HepG2 (cell line): ENCODE data around the gene GNG3. TPM values are rescaled to one million over a fixed set of nuclear protein-coding genes. Genes with fewer than 3 reads are reported as not detected.

Experiments
- FOXO1 ChIP-seq: sonication (generic); formaldehyde crosslinking; IDR thresholded peaks from 2 replicates; pipeline ENCODE4 v1.4.0; 2020; ENCODE audit warnings: missing genetic modification reagents
- GTF2F1 ChIP-seq: fragments of 150-350 bp; IDR thresholded peaks from 2 replicates; pipeline ENCODE4 v1.6.1; 2014; ENCODE audit warnings: low read length
- HNF1B ChIP-seq: sonication (generic); formaldehyde crosslinking; IDR thresholded peaks from 2 replicates; pipeline ENCODE4 v1.5.1; 2020; ENCODE audit warnings: mild to moderate bottlenecking, moderate library complexity, missing genetic modification reagents
- HNRNPUL1 ChIP-seq: fragments of 200-400 bp; formaldehyde crosslinking; IDR thresholded peaks from 2 replicates; pipeline ENCODE4 v1.6.1; 2017; ENCODE audit warnings: low read depth, mild to moderate bottlenecking, low read length, moderate library complexity
- IRX3 ChIP-seq: sonication (generic); formaldehyde crosslinking; IDR thresholded peaks from 2 replicates; pipeline ENCODE4 v1.8.1; 2023; ENCODE audit warnings: mild to moderate bottlenecking, low read depth, missing genetic modification reagents, borderline replicate concordance
- MTF1 ChIP-seq: sonication (generic); formaldehyde crosslinking; IDR thresholded peaks from 2 replicates; pipeline ENCODE4 v1.5.0; 2020; ENCODE audit warnings: missing genetic modification reagents
- MYPOP ChIP-seq: sonication (generic); formaldehyde crosslinking; IDR thresholded peaks from 2 replicates; pipeline ENCODE4 v1.8.1; 2023; ENCODE audit warnings: mild to moderate bottlenecking, moderate library complexity, missing genetic modification reagents
- NFATC3 ChIP-seq: sonication (generic); formaldehyde crosslinking; IDR thresholded peaks from 2 replicates; pipeline ENCODE4 v1.5.1; 2020; ENCODE audit warnings: mild to moderate bottlenecking, missing genetic modification reagents
- NFIB ChIP-seq: sonication (generic); formaldehyde crosslinking; IDR thresholded peaks from 2 replicates; pipeline ENCODE4 v1.9.0; 2021; ENCODE audit warnings: missing genetic modification reagents, mild to moderate bottlenecking, borderline replicate concordance
- NFIC ChIP-seq: IDR thresholded peaks from 2 replicates; pipeline ENCODE4 v1.6.1; 2012; ENCODE audit warnings: mild to moderate bottlenecking, low read length, inconsistent platforms
- PHB2 ChIP-seq: fragments of 450-650 bp; IDR thresholded peaks from 2 replicates; pipeline ENCODE4 v1.6.1; 2018; ENCODE audit not compliant: partially characterized antibody
- RBFOX2 ChIP-seq: fragments of 200-400 bp; formaldehyde crosslinking; IDR thresholded peaks from 2 replicates; pipeline ENCODE4 v1.6.1; 2017; ENCODE audit warnings: low read depth, mild to moderate bottlenecking, low read length
- RNF2 ChIP-seq: fragments of 450-650 bp; conservative IDR thresholded peaks from 2 replicates; pipeline ENCODE4 v1.6.1; 2016; ENCODE audit warnings: low read depth
- SIN3A ChIP-seq: IDR thresholded peaks from 2 replicates; pipeline ENCODE4 v1.6.1; 2011; ENCODE audit warnings: low read depth, mild to moderate bottlenecking, control low read depth, low read length, borderline replicate concordance
- SIX1 ChIP-seq: sonication (generic); formaldehyde crosslinking; IDR thresholded peaks from 2 replicates; pipeline ENCODE4 v1.4.0; 2020; ENCODE audit warnings: missing genetic modification reagents, borderline replicate concordance
- ZNF18 ChIP-seq: sonication (generic); formaldehyde crosslinking; IDR thresholded peaks from 2 replicates; pipeline ENCODE4 v1.8.0; 2022; ENCODE audit warnings: mild to moderate bottlenecking, missing genetic modification reagents; ENCODE audit not compliant: insufficient replicate concordance
- ZNF225 ChIP-seq: sonication (generic); formaldehyde crosslinking; IDR thresholded peaks from 2 replicates; pipeline ENCODE4 v1.4.0; 2020; ENCODE audit warnings: mild to moderate bottlenecking, missing genetic modification reagents
- ZNF282 ChIP-seq: fragments of 450-650 bp; IDR thresholded peaks from 2 replicates; pipeline ENCODE4 v1.6.1; 2018; ENCODE audit not compliant: partially characterized antibody
- ZNF441 ChIP-seq: sonication (generic); formaldehyde crosslinking; IDR thresholded peaks from 2 replicates; pipeline ENCODE4 v1.7.0; 2021; ENCODE audit warnings: missing genetic modification reagents, borderline replicate concordance
- ZNF510 ChIP-seq: sonication (generic); formaldehyde crosslinking; IDR thresholded peaks from 2 replicates; pipeline ENCODE4 v1.4.0; 2020; ENCODE audit warnings: low read depth, mild to moderate bottlenecking, missing genetic modification reagents
- ZNF652 ChIP-seq: IDR thresholded peaks from 2 replicates; pipeline ENCODE4 v1.6.1; 2016; ENCODE audit warnings: low read depth, borderline replicate concordance
- ZNF761 ChIP-seq: sonication (generic); formaldehyde crosslinking; conservative IDR thresholded peaks from 2 replicates; pipeline ENCODE4 v1.4.0; 2020; ENCODE audit warnings: mild to moderate bottlenecking, missing genetic modification reagents
- ZNF800 ChIP-seq: sonication (generic); formaldehyde crosslinking; IDR thresholded peaks from 2 replicates; pipeline ENCODE4 v1.4.0; 2020; ENCODE audit warnings: missing genetic modification reagents
- ZNF841 ChIP-seq: sonication (generic); formaldehyde crosslinking; IDR thresholded peaks from 2 replicates; pipeline ENCODE4 v1.8.1; 2023; ENCODE audit warnings: missing genetic modification reagents, borderline replicate concordance
- ZSCAN29 ChIP-seq: sonication (generic); formaldehyde crosslinking; conservative IDR thresholded peaks from 2 replicates; pipeline ENCODE4 v1.4.0; 2020; ENCODE audit warnings: mild to moderate bottlenecking, missing genetic modification reagents
- ZZZ3 ChIP-seq: sonication (generic); formaldehyde crosslinking; IDR thresholded peaks from 2 replicates; pipeline ENCODE4 v1.4.0; 2020; ENCODE audit warnings: missing genetic modification reagents, mild to moderate bottlenecking, borderline replicate concordance
- polyA plus RNA-seq, 8 experiments: library from polyadenylated mRNA; depleted of rRNA in 3 of 8; stranded (reverse) in 7 of 8; unstranded in 1 of 8; fragments of >200 nt; fragmentation: Illumina TruSeq in 4 of 8; extraction: Trizol in 4 of 8; gene quantifications; 2 replicates each; pipeline versions ENCODE4 v1.2.1 to v1.2.3, GENCODE V29; 2011 to 2016; ENCODE audit warnings: low read depth in 4 of 8, missing spikeins in 1 of 8, mixed read lengths in 1 of 8; ENCODE audit not compliant: insufficient read depth in 1 of 8
- total RNA-seq, 5 experiments: library from RNA; depleted of rRNA; stranded (reverse); fragments of >200 nt; fragmentation: Illumina TruSeq; extraction: Trizol; gene quantifications; 2 replicates each; pipeline ENCODE4 v1.2.3, GENCODE V29; 2016; ENCODE audit warnings: low read depth in 1 of 5

The GNG3 gene
- total and polyA plus RNA-seq, 2 of the 13 experiments (the other 11 are each of a cell fraction or from before 2014, with no cell fraction given), result not detected

- TF ChIP-seq SIN3A, result peak; percentile 91; the same call in 1 of the 2 replicates
- TF ChIP-seq ZNF510 (CRISPR knock-in tag), result peak; percentile 97; the same call in 1 of the 2 replicates
- TF ChIP-seq MYPOP (CRISPR knock-in tag), result no peak
- TF ChIP-seq RBFOX2, result peak; percentile 99
- TF ChIP-seq MTF1 (CRISPR knock-in tag), result no peak
- peak; percentile 53; the same call in 1 of the 2 replicates for TF ChIP-seq NFIC
- TF ChIP-seq SIX1 (CRISPR knock-in tag), result 0 out of 2 replicates have a peak, but pooled peaks have one; percentile 19
- peak; percentile 33; the same call in 1 of the 2 replicates for TF ChIP-seq ZNF225
- TF ChIP-seq ZNF652 (CRISPR knock-in tag), result no peak
- TF ChIP-seq ZZZ3 (CRISPR knock-in tag), result peak; percentile 77; the same call in 1 of the 2 replicates
- no peak for TF ChIP-seq ZNF18 (CRISPR knock-in tag)
- no peak for TF ChIP-seq PHB2
- no peak for TF ChIP-seq ZSCAN29
- peak; percentile 46; the same call in 1 of the 2 replicates for TF ChIP-seq HNF1B
- no peak for TF ChIP-seq ZNF282
- no peak for TF ChIP-seq ZNF761 (CRISPR knock-in tag)
- no peak for TF ChIP-seq ZNF841 (CRISPR knock-in tag)
- no peak for TF ChIP-seq NFIB (CRISPR knock-in tag)
- no peak for TF ChIP-seq HNRNPUL1
- no peak; the same call in 1 of the 2 replicates for TF ChIP-seq FOXO1 (CRISPR knock-in tag)
- TF ChIP-seq ZNF441 (CRISPR knock-in tag), result peak; percentile 78
- no peak for TF ChIP-seq IRX3 (CRISPR knock-in tag)
- peak; percentile 97 for TF ChIP-seq GTF2F1
- no peak for TF ChIP-seq RNF2
- 0 out of 2 replicates have a peak, but pooled peaks have one; percentile 55 for TF ChIP-seq ZNF800 (CRISPR knock-in tag)
- TF ChIP-seq NFATC3 (CRISPR knock-in tag), result no peak
Observed at GRCh38 chr11:62665075-62665598, 42.3 kb upstream of the GNG3 start, which contains the start of the genes C11orf98 and CSKMT (continued).
